Endothelial cell of umbilical vein (primary cell): ENCODE results near the gene RAD1. TPM values are rescaled to one million over a fixed set of nuclear protein-coding genes. Genes with fewer than 3 reads are reported as not detected.

Source experiments
- BruUV-seq: library from RNA; stranded (reverse); fragments of 400-500 nt; replicated peaks from 2 replicates; lab custom pipeline; 2021; lab: Mats Ljungman, UMichigan
- CTCF ChIA-PET: fragments of 300-600, 350-600 bp; sonication (Branson Sonifier 250); formaldehyde crosslinking; loops from one replicate; lab custom pipeline; 2021; ENCODE audit warnings: antibody characterized with exemption, inconsistent platforms; lab: Charles Lee
- POLR2A ChIA-PET: fragments of 300-600, 350-600 bp; sonication (Branson Sonifier 250); formaldehyde crosslinking; loops from one replicate; lab custom pipeline; 2021; ENCODE audit warnings: antibody characterized with exemption, inconsistent platforms; lab: Charles Lee
- DNase-seq: peaks from one replicate; pipeline ENCODE4 v3.0.0-alpha.2; 2011; ENCODE audit warnings: low read depth, low spot score
- FAIRE-seq: peaks from 2 replicates; lab custom pipeline; 2011; peaks lifted over from hg19 to GRCh38; lab: Jason Lieb, UNC
- H2AFZ ChIP-seq: 2 replicates; pipeline ENCODE4 v1.6.0; 2012; ENCODE audit warnings: low read depth, low read length, control low read depth, inconsistent platforms
- H3K27ac ChIP-seq: 2 replicates; pipeline ENCODE4 v1.5.1; 2011; ENCODE audit warnings: low read depth, mild to moderate bottlenecking, control low read depth, low read length, moderate library complexity; ENCODE audit not compliant: insufficient read depth
- H3K27me3 ChIP-seq, 2 experiments: 2 replicates each; pipeline versions ENCODE4 v1.6.0 to v1.6.1; 2011; ENCODE audit warnings: low read length in 2 of 2, mixed read lengths in 1 of 2; ENCODE audit not compliant: control insufficient read depth in 2 of 2, insufficient read depth in 2 of 2
- H3K36me3 ChIP-seq, 2 experiments: 2 replicates in 1 of 2; 3 replicates in 1 of 2; pipeline ENCODE4 v1.5.1; 2011; ENCODE audit warnings: low read length in 2 of 2, mild to moderate bottlenecking in 1 of 2, moderate library complexity in 1 of 2; ENCODE audit not compliant: control insufficient read depth in 2 of 2, insufficient read depth in 2 of 2; ENCODE audit errors: extremely low read depth in 1 of 2
- H3K4me1 ChIP-seq: 3 replicates; pipeline ENCODE4 v1.5.1; 2011; ENCODE audit warnings: mild to moderate bottlenecking, low read length; ENCODE audit not compliant: control insufficient read depth, insufficient read depth; ENCODE audit errors: extremely low read depth
- H3K4me2 ChIP-seq: 2 replicates; pipeline ENCODE4 v1.6.1; 2011; ENCODE audit warnings: low read length, control low read depth, mixed read lengths; ENCODE audit not compliant: insufficient read depth
- H3K4me3 ChIP-seq, 3 experiments: fragments of 200-600 bp in 1 of 3; sonication (generic), shearing (Covaris generic) in 1 of 3; replicated peaks in 1 of 3; 2 replicates each; pipeline ENCODE4 v1.5.1; 2011 to 2016; ENCODE audit warnings: control low read depth in 3 of 3, low read length in 3 of 3, mild to moderate bottlenecking in 2 of 3, inconsistent platforms in 1 of 3, low read depth in 1 of 3, moderate library complexity in 1 of 3; ENCODE audit not compliant: insufficient read depth in 1 of 3
- H3K79me2 ChIP-seq: 2 replicates; pipeline ENCODE4 v1.6.0; 2012; ENCODE audit warnings: low read length, inconsistent platforms; ENCODE audit not compliant: control insufficient read depth, insufficient read depth
- H3K9ac ChIP-seq: replicated peaks from 2 replicates; pipeline ENCODE3; 2011; ENCODE audit warnings: low read length, control low read depth; ENCODE audit not compliant: insufficient read depth; ENCODE audit errors: extremely low read depth
- H3K9me1 ChIP-seq: replicated peaks from 3 replicates; pipeline ENCODE4 v1.6.0; 2011; ENCODE audit warnings: mild to moderate bottlenecking, low read length; ENCODE audit not compliant: control insufficient read depth, insufficient read depth; ENCODE audit errors: extremely low read depth
- H3K9me3 ChIP-seq: replicated peaks from 2 replicates; pipeline ENCODE4 v1.5.1; 2012; ENCODE audit warnings: low read length, inconsistent platforms; ENCODE audit not compliant: control insufficient read depth, insufficient read depth
- H4K20me1 ChIP-seq: replicated peaks from 2 replicates; pipeline ENCODE3; 2011; ENCODE audit warnings: mild to moderate bottlenecking, low read length; ENCODE audit not compliant: control insufficient read depth, insufficient read depth; ENCODE audit errors: extremely low read depth
- EZH2 ChIP-seq: IDR thresholded peaks from 2 replicates; pipeline ENCODE4 v1.6.1; 2012; ENCODE audit warnings: borderline replicate concordance, low read depth, mild to moderate bottlenecking, moderate library complexity, low read length, inconsistent platforms; ENCODE audit not compliant: severe bottlenecking
- FOS ChIP-seq: IDR thresholded peaks from 2 replicates; pipeline ENCODE4 v1.6.1; 2011; ENCODE audit warnings: mild to moderate bottlenecking, low read length, moderate library complexity, borderline replicate concordance; ENCODE audit not compliant: insufficient read depth
- GATA2 ChIP-seq: IDR thresholded peaks from 2 replicates; pipeline ENCODE4 v1.7.0; 2011; ENCODE audit warnings: low read depth, mild to moderate bottlenecking, moderate library complexity, mixed read lengths, low read length; ENCODE audit not compliant: insufficient read length, insufficient read depth
- JUN ChIP-seq: IDR thresholded peaks from 2 replicates; pipeline ENCODE4 v1.6.1; 2011; ENCODE audit warnings: borderline replicate concordance, low read depth; ENCODE audit not compliant: insufficient read length, insufficient read depth
- MYC ChIP-seq: IDR thresholded peaks from one replicate; pipeline ENCODE4 v1.6.1; 2011; ENCODE audit warnings: mild to moderate bottlenecking, low read depth, low read length
- POLR2A ChIP-seq: IDR thresholded peaks from 2 replicates; pipeline ENCODE4 v1.6.1; 2012; ENCODE audit warnings: low read depth, mild to moderate bottlenecking, control low read depth, low read length
- POLR2AphosphoS5 ChIP-seq: IDR thresholded peaks from 2 replicates; pipeline ENCODE4 v1.6.1; 2012; ENCODE audit warnings: low read depth, mild to moderate bottlenecking, control low read depth, low read length, moderate library complexity; ENCODE audit not compliant: insufficient read depth
- dilution Hi-C: fragments of 300-500 bp; cut with MboI; formaldehyde crosslinking; loops from one replicate; pipeline ENCODE4 v1.15.0; 2019; ENCODE audit warnings: low sequenced_read_pairs; ENCODE audit not compliant: extremely low pct_ligation_motif_present
- intact Hi-C: fragments of 100-400 bp; cut with micrococcal nuclease; formaldehyde crosslinking; loops from one replicate; pipeline ENCODE4 v1.10.0; 2022
- polyA plus RNA-seq, 4 experiments: library from polyadenylated mRNA; depleted of rRNA in 3 of 4; stranded (reverse) in 3 of 4; unstranded in 1 of 4; fragments of >200 nt; gene quantifications; 2 replicates each; pipeline versions ENCODE4 v1.2.1 to v1.2.3, GENCODE V29; 2011 to 2012; ENCODE audit warnings: missing spikeins in 1 of 4
- total RNA-seq: library from RNA; stranded (reverse); gene quantifications from 2 replicates; pipeline ENCODE4 v1.2.3, GENCODE V29; 2021
- TF ChIP-seq, protein P1 (sequence below): IDR thresholded peaks from 2 replicates; pipeline ENCODE4 v1.6.1; 2011; ENCODE audit not compliant: insufficient read depth, insufficient read length
- TF ChIP-seq, protein P2 (sequence below), 2 donors: IDR thresholded peaks; 1 replicate in 1 of 2; 2 replicates in 1 of 2; pipeline ENCODE4 v1.5.1; 2011; ENCODE audit warnings: low read length in 2 of 2, mild to moderate bottlenecking in 2 of 2, moderate library complexity in 2 of 2, control low read depth in 1 of 2, inconsistent platforms in 1 of 2, low read depth in 1 of 2; ENCODE audit not compliant: insufficient read depth in 1 of 2; ENCODE audit errors: extremely low read depth in 1 of 2

Gene RAD1
- total and polyA plus RNA-seq, 2 donors (not counting 3 experiments of a cell fraction or from before 2014, with no cell fraction given) = 10.7 to 22.2 TPM

DNA sequence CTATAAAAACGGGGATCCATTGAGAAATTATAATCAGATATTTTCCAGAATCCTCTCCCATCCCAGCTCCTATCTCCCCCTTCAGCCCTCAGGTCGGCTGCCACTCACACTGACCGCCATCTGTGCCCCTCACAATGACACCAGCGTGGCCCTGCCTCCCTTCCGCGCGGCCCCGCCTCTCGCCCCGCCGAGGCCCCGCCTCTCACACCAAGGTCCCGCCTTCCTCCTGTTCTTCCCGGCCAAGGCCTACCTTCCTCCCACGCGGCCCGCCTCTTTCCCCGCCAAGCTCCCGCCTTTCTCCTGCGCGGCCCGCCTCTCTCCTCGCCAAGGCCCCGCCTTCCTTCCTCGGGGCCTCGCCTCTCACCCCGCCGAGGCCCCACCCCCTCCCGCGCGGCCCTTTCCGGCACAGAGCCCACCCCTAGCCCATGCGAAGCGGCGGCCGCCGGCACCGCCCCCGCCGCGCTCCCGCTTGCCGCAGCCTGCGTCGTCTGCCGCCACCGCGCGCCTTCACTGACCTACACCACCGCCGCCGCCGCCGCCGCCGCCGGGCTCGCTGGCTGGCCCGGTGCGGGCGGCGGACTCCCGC lies 13.9 kb upstream of the RAD1 start, which contains the start of gene DNAJC21:
Gene DNAJC21, plus strand, starts transcription at position 426 of the 586 bp plus-strand sequence. CDS start 261 bp downstream, outside the sequence.
- peaks cover 5 to 13% of the 10 kb centered on the region in 2 experiments for H3K36me3 ChIP-seq
- intact Hi-C loops = loop anchor here (1.0 kb wide), 1 partner anchor 14 kb away; the partner anchor contains the start of genes BRIX1 and RAD1
- peak; percentile 84 for FAIRE-seq
- H3K9ac ChIP-seq = peak within 1 kb of the TSS; percentile 86
- no peaks in the 10 kb centered on the region for H3K9me1 ChIP-seq
- no peaks in the 10 kb centered on the region for H3K9me3 ChIP-seq
- DNase-seq = peak; percentile 98
- no peaks in the 10 kb centered on the region for H4K20me1 ChIP-seq
- peaks cover 20% of the 10 kb centered on the region for H3K4me1 ChIP-seq
- no peak for TF ChIP-seq POLR2AphosphoS5
- TF ChIP-seq MYC = no peak
- no peak for TF ChIP-seq JUN
- TF ChIP-seq, protein P1, sequence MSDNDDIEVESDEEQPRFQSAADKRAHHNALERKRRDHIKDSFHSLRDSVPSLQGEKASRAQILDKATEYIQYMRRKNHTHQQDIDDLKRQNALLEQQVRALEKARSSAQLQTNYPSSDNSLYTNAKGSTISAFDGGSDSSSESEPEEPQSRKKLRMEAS = no peak
- TF ChIP-seq POLR2A = no peak
- TF ChIP-seq, protein P2, sequence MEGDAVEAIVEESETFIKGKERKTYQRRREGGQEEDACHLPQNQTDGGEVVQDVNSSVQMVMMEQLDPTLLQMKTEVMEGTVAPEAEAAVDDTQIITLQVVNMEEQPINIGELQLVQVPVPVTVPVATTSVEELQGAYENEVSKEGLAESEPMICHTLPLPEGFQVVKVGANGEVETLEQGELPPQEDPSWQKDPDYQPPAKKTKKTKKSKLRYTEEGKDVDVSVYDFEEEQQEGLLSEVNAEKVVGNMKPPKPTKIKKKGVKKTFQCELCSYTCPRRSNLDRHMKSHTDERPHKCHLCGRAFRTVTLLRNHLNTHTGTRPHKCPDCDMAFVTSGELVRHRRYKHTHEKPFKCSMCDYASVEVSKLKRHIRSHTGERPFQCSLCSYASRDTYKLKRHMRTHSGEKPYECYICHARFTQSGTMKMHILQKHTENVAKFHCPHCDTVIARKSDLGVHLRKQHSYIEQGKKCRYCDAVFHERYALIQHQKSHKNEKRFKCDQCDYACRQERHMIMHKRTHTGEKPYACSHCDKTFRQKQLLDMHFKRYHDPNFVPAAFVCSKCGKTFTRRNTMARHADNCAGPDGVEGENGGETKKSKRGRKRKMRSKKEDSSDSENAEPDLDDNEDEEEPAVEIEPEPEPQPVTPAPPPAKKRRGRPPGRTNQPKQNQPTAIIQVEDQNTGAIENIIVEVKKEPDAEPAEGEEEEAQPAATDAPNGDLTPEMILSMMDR (IDR thresholded peaks at IDR 0.05; ENCODE audit: extremely low read depth in 1 of 2, insufficient read depth in 1 of 2, low read depth in 1 of 2, low read length in 2 of 2) = no peak
- TF ChIP-seq FOS = no peak
- TF ChIP-seq EZH2 = no peak
- TF ChIP-seq GATA2 = no peak
- peaks cover 43% of the 10 kb centered on the region for H3K79me2 ChIP-seq
- H3K27ac ChIP-seq = peak within 1 kb of the TSS; percentile 39
- no TSS peak for BruUV-seq
- peak within 1 kb of the TSS; percentile 93 for H2AFZ ChIP-seq
- dilution Hi-C loops = no loop called here
- peak within 1 kb of the TSS; percentile 99 for H3K4me2 ChIP-seq
- POLR2A ChIA-PET = interaction anchor here (0.7 to 1.6 kb wide), 6 partner anchors 10 to 455 kb away, joined by 3 to 12 read pairs (median 3); partner anchors contain the start of genes BRIX1 and RAD1
- H3K27me3 ChIP-seq = no peaks in the 10 kb centered on the region
- peak within 1 kb of the TSS; percentile 50 to 98 (median 97) for H3K4me3 ChIP-seq
- CTCF ChIA-PET = interaction anchor here (1.0 to 2.5 kb wide), 11 partner anchors 9 to 997 kb away, joined by 3 to 15 read pairs (median 4); partner anchors contain the start of genes BRIX1 and RAD1
